ENCODE data around the gene PIEZO1.

GRCh38 chr16:88778271-88778525, 6.8 kb downstream of the PIEZO1 start:
- TF ChIP-seq CTCF (IDR thresholded peaks at IDR 0.05) (no peak), EZH2 (IDR thresholded peaks at IDR 0.05; ENCODE audit: borderline replicate concordance, insufficient read depth, low read depth, low read length, poor library complexity, severe bottlenecking) (no peak)

Data from B cell (primary cell).